ENCODE data around the gene ZFYVE16.

GRCh38 chr5:80504833-80505232 is 97.0 kb downstream of the ZFYVE16 start:
- TF ChIP-seq CTCF (IDR thresholded peaks at IDR 0.05) (no peak), POLR2A (IDR thresholded peaks at IDR 0.05) (no peak)

All from heart left ventricle (tissue), 13 donors.